Cerebellar nuclear complex (tissue), 1 donor: ENCODE results near the gene MBNL1.
"Not testable (repeated sequence)": the region's sequence is repeated elsewhere in the genome, so short reads cannot be mapped to it uniquely, and the experiment has no call there.

Experiments
- DNase-seq, 2 experiments: peaks; one replicate each; lab custom pipeline; 2025; lab: John Stamatoyannopoulos, UW

MBNL1 gene

GRCh38 chr3:152350139-152350538 lies 81.4 kb downstream of the MBNL1 start:
- no peak for DNase-seq

- no peak for DNase-seq
Observed at GRCh38 chr3:152350776-152351175, 82.0 kb downstream of the MBNL1 start.

GRCh38 chr3:152352554-152352953 lies 83.8 kb downstream of the MBNL1 start:
- DNase-seq = no peak

GRCh38 chr3:152353578-152353977 lies 84.8 kb downstream of the MBNL1 start:
- no peak for DNase-seq

GRCh38 chr3:152355744-152356665 lies 87.3 kb downstream of the MBNL1 start:
- DNase-seq = no peak

- no peak for DNase-seq
Observed at GRCh38 chr3:152356870-152357276, 88.1 kb downstream of the MBNL1 start.

GRCh38 chr3:152357587-152357986 lies 88.9 kb downstream of the MBNL1 start:
- no peak for DNase-seq

- no peak for DNase-seq
Observed at GRCh38 chr3:152359385-152360248, 90.9 kb downstream of the MBNL1 start.

GRCh38 chr3:152360302-152360701 lies 91.6 kb downstream of the MBNL1 start:
- no peak for DNase-seq

- no peak for DNase-seq
Observed at GRCh38 chr3:152360966-152361365, 92.2 kb downstream of the MBNL1 start.

- DNase-seq = no peak
Observed at GRCh38 chr3:152362086-152362485, 93.4 kb downstream of the MBNL1 start.

GRCh38 chr3:152364237-152364636 lies 95.5 kb downstream of the MBNL1 start:
- no peak for DNase-seq

- DNase-seq = no peak
Observed at GRCh38 chr3:152365126-152365525, 96.4 kb downstream of the MBNL1 start.

- DNase-seq = no peak
Observed at GRCh38 chr3:152365766-152366593, 97.3 kb downstream of the MBNL1 start.

GRCh38 chr3:152367192-152367591 lies 98.5 kb downstream of the MBNL1 start:
- not testable (repeated sequence) for DNase-seq

- not testable (repeated sequence) for DNase-seq
Observed at GRCh38 chr3:152372633-152373032, 103.9 kb downstream of the MBNL1 start.

GRCh38 chr3:152373379-152373778 lies 104.7 kb downstream of the MBNL1 start:
- DNase-seq = no peak

- DNase-seq = no peak
Observed at GRCh38 chr3:152374262-152374990, 105.7 kb downstream of the MBNL1 start.

GRCh38 chr3:152375546-152375945 lies 106.8 kb downstream of the MBNL1 start:
- no peak for DNase-seq

GRCh38 chr3:152376351-152377183 lies 107.8 kb downstream of the MBNL1 start:
- no peak for DNase-seq
